C4-2B (cell line): ENCODE results near the gene SPHK1.

Source experiments
- H3K27ac ChIP-seq: fragments of 450-650 bp; 2 replicates; pipeline ENCODE4 v1.5.1; 2017
- CTCF ChIP-seq: fragments of 450-650 bp; conservative IDR thresholded peaks from 2 replicates; pipeline ENCODE4 v1.5.1; 2017; ENCODE audit warnings: mild to moderate bottlenecking
- ZFX ChIP-seq: fragments of 450-650 bp; IDR thresholded peaks from 2 replicates; pipeline ENCODE4 v1.6.1; 2017

SPHK1 gene

GRCh38 chr17:76388966-76389888 is 4.8 kb downstream of the SPHK1 start:
- H3K27ac ChIP-seq, result no peak overlapping the region
- TF ChIP-seq CTCF (no peak), ZFX (no peak)

- TF ChIP-seq CTCF, result no peak
- no peak for TF ChIP-seq ZFX
- no peak overlapping the region for H3K27ac ChIP-seq
These were observed 5.6 kb downstream of the SPHK1 start for GRCh38 chr17:76390003-76390421.

- TF ChIP-seq CTCF (no peak), ZFX (no peak)
These were observed 6.8 kb downstream of the SPHK1 start for GRCh38 chr17:76391200-76391715.

DNA sequence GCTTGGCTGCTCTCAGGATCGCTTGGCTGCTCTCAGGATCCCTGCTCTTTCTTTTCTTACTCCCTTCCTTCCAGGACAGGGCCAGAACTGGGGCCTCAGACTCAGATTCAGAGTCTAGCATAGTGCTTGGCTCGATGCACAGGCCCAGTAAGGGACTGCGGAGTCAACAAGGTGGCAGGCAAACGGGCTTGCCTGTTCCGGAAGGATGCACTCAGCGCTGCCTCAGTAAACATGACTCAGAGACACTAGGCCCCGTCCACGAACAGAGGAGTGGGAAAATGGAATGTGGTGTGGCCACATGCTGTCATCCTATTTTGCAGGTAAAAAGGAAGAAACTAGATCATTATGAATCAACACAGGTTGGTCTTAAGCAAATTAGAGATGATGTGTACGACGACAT is 9.8 kb downstream of the SPHK1 start:
- H3K27ac ChIP-seq, result no peak overlapping the region
- TF ChIP-seq CTCF (no peak), ZFX (no peak)

More at GRCh38 chr17:76391200-76391715, 6.8 kb downstream of the SPHK1 start:
- H3K27ac ChIP-seq, result no peak overlapping the region

GRCh38 chr17:76395980-76396379 is 11.6 kb downstream of the SPHK1 start:
- TF ChIP-seq ZFX (no peak), CTCF (no peak)

GRCh38 chr17:76397184-76397583 is 12.8 kb downstream of the SPHK1 start:
- TF ChIP-seq ZFX (no peak), CTCF (no peak)
- no peak overlapping the region for H3K27ac ChIP-seq

More at GRCh38 chr17:76395980-76396379, 11.6 kb downstream of the SPHK1 start:
- no peak overlapping the region for H3K27ac ChIP-seq

DNA sequence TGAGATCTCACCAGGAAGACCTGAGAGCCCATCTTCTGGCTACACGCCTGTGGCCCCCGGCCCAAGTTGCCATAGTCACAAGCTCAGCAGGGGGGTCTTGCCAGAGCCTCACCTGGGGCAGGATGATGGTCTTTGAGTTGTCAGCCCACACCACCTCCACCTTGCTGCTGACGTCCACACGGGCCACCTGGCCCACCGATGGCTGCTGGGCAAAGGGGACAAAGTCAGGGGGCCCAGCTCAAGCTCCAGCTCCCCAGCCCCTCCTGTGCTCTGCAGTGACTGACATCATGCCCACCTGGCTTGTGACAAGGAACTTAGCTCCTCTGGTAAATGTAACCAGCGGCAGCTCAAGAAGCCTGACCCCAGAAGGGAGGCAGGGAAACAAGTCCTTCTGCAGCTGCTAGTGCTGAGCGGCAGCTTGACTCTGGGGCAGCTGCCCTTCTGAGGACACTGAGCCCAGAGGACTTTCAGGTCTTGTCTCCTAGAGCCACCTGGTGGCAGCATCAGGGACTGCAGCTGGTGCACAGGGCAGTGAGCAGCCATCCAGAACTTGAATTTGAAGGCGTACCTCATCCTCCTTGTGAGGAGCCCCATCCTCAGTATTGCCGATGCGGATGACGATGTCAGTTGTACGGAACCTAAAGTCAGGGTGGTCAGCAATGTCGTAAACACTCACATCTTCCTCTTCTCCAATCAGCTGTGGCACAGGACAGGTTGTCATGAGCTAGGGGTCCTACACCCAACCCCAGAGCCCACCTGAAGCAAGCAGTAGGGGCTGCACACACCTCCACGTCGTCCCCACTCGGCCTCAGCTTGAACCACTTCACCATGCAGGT is 13.5 kb downstream of the SPHK1 start:
- no peak overlapping the region for H3K27ac ChIP-seq

More for the DNA sequence above, 13.5 kb downstream of the SPHK1 start:
- no peak for TF ChIP-seq ZFX
- peak; percentile 95 for TF ChIP-seq CTCF
